ENCODE data around the gene TMEM43.

TMEM43 gene

DNA sequence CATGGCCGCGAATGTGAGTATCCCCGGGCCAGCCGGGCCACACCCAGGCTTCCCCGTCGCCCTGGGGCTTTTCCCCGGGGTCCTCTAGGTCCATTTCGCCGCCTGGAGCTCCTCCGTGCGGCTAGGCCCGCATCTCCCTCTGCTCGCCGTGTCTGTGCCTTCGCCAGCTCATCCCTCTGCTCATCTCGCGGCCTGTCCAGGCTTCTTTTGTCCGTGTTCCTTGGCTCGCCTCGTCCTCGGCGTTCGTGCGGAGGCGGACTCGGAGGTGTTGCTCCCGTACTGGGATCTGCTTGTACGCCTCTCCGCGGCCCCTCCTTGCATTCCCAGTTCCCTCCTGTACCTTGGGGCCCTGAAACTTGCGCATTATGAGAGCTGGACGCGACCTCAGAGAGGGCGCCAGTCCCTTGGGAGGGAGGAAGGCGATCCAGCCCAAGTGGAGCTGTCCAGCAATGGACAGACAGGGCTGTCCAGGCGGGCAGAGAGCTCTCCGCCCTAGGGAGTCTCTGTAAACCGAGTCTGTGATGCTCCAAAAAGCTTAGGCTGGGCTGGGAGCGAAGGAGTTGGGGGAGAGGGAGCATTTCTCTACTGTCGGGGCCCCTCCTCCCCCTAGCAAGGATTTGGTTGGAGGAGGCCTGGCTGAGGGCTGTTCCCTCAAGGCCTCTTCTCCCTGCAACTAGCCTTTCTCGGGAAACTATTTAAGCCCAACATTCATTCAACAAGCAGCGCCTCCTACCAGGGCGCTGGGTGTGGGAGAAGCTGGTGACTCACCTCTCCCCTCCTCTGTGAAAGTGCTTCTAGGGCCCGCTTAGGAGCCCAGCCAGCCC lies 553 bp downstream of the TMEM43 start:
- peak overlapping the region; percentile 92 for H3K4me3 ChIP-seq (ENCODE audit: low read length)
- H3K9ac ChIP-seq (ENCODE audit: low read length) = peak overlapping the region; percentile 81
- peaks cover 23% of the 10 kb centered on the region for H3K4me1 ChIP-seq (ENCODE audit: control insufficient read depth, low read depth, low read length)

DNA sequence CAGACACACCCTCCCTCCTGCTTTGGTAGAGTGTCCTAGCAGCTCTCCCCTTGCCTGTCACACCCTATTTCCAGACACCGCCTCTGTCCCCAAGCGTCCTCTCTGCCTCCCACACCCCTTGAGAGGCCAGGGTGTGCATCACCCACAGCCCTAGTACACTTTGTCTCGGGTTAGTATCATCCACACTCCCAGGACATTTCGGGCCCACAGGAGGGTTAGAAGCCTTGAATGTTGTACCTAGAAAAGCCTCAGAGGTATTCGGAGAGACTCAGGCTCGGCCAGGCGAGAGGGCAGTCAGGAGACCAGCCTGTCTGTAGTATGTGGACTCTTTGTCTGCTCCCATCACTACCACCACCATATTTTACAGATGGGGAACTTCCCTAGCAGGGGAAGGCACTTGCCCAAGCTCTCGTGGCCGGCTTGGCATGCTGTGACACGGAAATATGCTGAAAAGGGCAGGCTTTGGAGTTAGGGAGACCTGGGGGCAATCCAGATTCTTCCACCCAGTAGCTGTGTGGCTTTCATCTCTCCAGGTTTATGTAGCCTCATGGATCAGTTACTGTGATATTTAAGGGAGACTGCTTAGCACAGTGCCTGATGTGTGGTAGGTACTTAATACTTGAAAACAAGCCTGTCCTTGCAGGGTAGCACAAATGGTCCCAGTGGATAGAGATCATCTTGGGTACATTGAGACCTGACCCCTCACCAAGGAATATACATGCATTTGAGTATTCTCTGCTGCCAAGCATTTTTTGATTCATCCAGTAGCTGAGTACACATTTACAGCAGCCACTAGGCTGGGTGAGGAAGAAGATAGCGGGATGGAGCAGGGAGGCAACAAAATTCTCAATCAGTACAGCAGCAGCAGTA lies 1.4 kb downstream of the TMEM43 start:
- Histone ChIP-seq H3K36me3 (ENCODE audit: control insufficient read depth, low read depth, low read length) (peaks cover 17% of the 10 kb centered on the region), H3K9me3 (ENCODE audit: control insufficient read depth, low read depth, low read length) (no peaks in the 10 kb centered on the region), H3K9ac (ENCODE audit: low read length) (no peak overlapping the region), H3K27ac (ENCODE audit: low read length) (no peak overlapping the region), H3K4me1 (ENCODE audit: control insufficient read depth, low read depth, low read length) (peaks cover 23% of the 10 kb centered on the region), H3K27me3 (ENCODE audit: control insufficient read depth, insufficient read depth, low read length) (no peaks in the 10 kb centered on the region), H3K4me3 (ENCODE audit: low read length) (peak overlapping the region; percentile 92)

More for the DNA sequence above, 553 bp downstream of the TMEM43 start:
- Histone ChIP-seq H3K27ac (ENCODE audit: low read length) (peak overlapping the region; percentile 41), H3K9me3 (ENCODE audit: control insufficient read depth, low read depth, low read length) (no peaks in the 10 kb centered on the region), H3K27me3 (ENCODE audit: control insufficient read depth, insufficient read depth, low read length) (no peaks in the 10 kb centered on the region), H3K36me3 (ENCODE audit: control insufficient read depth, low read depth, low read length) (peaks cover 9% of the 10 kb centered on the region)

DNA sequence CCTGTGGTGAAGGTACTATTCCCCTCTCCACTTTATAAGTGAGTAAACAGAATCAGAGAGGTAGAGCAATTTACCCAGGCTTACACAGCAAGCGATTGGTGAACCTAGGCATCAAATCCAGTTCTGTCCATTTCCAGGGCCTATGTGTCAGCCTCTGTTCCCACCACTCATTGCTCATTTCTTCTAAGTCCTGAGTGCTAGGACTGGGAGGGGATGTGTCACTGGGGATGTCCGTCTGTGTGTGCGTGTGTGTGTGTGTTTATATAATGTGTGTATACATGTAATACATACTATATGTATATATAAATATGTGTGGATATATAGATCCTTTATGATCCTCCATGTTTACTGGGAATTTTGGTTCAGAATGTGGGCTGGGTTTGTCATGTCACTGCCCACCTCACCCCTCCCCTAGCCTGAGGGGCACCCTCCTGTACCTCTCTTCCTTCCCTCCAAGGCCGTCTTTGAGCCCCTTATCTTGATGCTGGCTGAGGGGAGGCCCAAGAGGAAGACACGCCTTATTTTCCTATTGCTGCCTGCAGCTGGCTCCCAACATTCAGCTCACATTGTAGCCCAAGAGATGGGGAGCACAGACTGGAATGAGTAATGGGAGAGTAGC lies 2.1 kb downstream of the TMEM43 start:
- H3K9ac ChIP-seq (ENCODE audit: low read length) = no peak overlapping the region
- no peaks in the 10 kb centered on the region for H3K9me3 ChIP-seq (ENCODE audit: control insufficient read depth, low read depth, low read length)
- H3K27ac ChIP-seq (ENCODE audit: low read length) = no peak overlapping the region
- H3K36me3 ChIP-seq (ENCODE audit: control insufficient read depth, low read depth, low read length) = peaks cover 20% of the 10 kb centered on the region
- H3K4me3 ChIP-seq (ENCODE audit: low read length) = no peak overlapping the region
- H3K4me1 ChIP-seq (ENCODE audit: control insufficient read depth, low read depth, low read length) = peaks cover 22% of the 10 kb centered on the region
- H3K27me3 ChIP-seq (ENCODE audit: control insufficient read depth, insufficient read depth, low read length) = no peaks in the 10 kb centered on the region

DNA sequence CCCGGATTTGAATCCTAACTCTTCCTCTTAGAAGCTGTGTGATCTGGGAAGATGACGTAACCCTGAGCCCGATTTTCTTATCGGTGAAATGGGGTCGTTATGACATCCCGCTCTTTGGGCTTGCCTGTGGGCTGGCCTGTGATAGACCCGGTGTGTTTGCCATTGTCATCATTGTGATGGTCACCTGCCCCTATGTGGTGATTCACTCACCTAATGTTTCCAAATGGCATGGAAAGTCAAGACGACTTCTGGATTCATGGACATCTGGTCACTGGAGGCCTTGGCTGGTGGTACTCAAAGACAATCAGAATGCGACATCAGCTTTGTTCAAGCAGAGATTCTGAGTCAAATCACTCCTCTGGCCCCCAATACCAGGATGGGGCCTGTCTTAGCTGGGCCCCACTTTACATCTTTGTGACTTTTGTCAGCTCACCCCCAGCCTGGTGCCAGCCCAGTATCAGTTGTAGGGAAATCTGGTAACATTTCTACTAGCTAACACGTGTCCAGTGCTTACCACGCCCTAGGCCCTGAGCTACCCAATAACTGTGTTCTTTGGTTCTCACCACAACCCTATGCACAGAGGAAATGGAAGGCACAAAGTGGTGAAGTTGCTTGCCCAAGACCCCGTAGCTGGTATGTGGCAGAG lies 2.8 kb downstream of the TMEM43 start:
- Histone ChIP-seq H3K4me3 (ENCODE audit: low read length) (no peak overlapping the region), H3K27ac (ENCODE audit: low read length) (no peak overlapping the region), H3K27me3 (ENCODE audit: control insufficient read depth, insufficient read depth, low read length) (no peaks in the 10 kb centered on the region), H3K9me3 (ENCODE audit: control insufficient read depth, low read depth, low read length) (no peaks in the 10 kb centered on the region), H3K4me1 (ENCODE audit: control insufficient read depth, low read depth, low read length) (peaks cover 16% of the 10 kb centered on the region), H3K9ac (ENCODE audit: low read length) (no peak overlapping the region), H3K36me3 (ENCODE audit: control insufficient read depth, low read depth, low read length) (peaks cover 23% of the 10 kb centered on the region)

DNA sequence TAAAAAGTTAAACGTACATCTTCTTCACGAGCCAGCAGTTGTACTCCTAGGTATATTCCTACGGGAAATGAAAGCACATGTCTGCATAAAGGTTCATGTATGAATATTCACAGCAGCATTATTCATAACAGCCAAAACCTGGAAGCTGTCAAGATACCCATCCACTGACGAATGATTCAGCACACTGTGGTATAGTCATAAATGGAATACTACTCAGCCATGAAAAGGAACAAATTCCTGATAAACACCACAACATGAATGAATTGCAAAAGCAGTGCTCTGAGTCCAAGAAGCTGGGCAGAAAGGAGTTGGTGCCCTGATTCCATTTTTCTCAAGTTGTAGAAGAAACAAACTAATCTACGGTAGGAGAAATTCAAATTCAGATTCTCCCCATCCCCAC lies 3.9 kb downstream of the TMEM43 start:
- Histone ChIP-seq H3K27me3 (ENCODE audit: control insufficient read depth, insufficient read depth, low read length) (no peaks in the 10 kb centered on the region), H3K9me3 (ENCODE audit: control insufficient read depth, low read depth, low read length) (no peaks in the 10 kb centered on the region), H3K9ac (ENCODE audit: low read length) (no peak overlapping the region), H3K36me3 (ENCODE audit: control insufficient read depth, low read depth, low read length) (peaks cover 34% of the 10 kb centered on the region), H3K4me3 (ENCODE audit: low read length) (no peak overlapping the region), H3K27ac (ENCODE audit: low read length) (no peak overlapping the region), H3K4me1 (ENCODE audit: control insufficient read depth, low read depth, low read length) (peaks cover 6% of the 10 kb centered on the region)

DNA sequence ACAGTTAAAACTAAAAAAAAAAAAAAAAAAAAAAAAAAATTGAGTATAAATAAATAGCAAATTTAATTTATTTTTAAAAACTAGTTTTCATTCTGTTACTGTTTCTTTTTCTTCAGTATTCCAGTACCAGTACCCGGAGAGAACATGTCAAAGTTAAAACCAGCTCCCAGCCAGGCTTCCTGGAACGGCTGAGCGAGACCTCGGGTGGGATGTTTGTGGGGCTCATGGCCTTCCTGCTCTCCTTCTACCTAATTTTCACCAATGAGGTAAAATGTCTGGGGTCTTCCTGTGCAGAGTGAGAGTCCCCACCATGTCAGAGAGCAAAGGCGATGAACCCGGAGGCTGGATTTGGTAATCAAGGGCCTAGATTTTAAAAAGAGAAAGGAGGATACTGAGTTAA lies 4.4 kb downstream of the TMEM43 start:
- H3K27ac ChIP-seq (ENCODE audit: low read length) = no peak overlapping the region
- H3K9ac ChIP-seq (ENCODE audit: low read length) = no peak overlapping the region
- no peaks in the 10 kb centered on the region for H3K27me3 ChIP-seq (ENCODE audit: control insufficient read depth, insufficient read depth, low read length)
- H3K9me3 ChIP-seq (ENCODE audit: control insufficient read depth, low read depth, low read length) = no peaks in the 10 kb centered on the region
- peaks cover 39% of the 10 kb centered on the region for H3K36me3 ChIP-seq (ENCODE audit: control insufficient read depth, low read depth, low read length)
- peaks cover 3% of the 10 kb centered on the region for H3K4me1 ChIP-seq (ENCODE audit: control insufficient read depth, low read depth, low read length)
- no peak overlapping the region for H3K4me3 ChIP-seq (ENCODE audit: low read length)

DNA sequence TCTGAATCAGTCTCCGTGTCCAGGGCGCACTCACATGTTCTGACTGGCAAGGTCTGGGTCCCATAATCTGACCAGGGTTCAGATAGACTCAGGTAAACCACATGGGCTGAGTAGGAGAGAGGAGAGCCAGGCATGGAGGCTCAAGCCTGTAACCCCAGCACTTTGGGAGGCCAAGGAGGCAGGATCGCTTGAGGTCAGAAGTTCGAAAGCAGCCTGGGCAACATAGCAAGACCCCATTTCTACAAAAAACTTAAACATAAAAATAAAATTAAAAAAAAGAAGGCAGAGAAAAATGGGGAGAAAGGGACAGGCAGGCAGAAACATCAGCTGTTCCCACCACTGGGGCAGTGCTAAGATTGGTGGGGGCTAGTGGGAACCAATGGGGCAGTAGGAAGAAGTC lies 5.4 kb downstream of the TMEM43 start:
- Histone ChIP-seq H3K9ac (ENCODE audit: low read length) (no peak overlapping the region), H3K27ac (ENCODE audit: low read length) (no peak overlapping the region), H3K36me3 (ENCODE audit: control insufficient read depth, low read depth, low read length) (peaks cover 49% of the 10 kb centered on the region), H3K4me3 (ENCODE audit: low read length) (no peak overlapping the region), H3K9me3 (ENCODE audit: control insufficient read depth, low read depth, low read length) (no peaks in the 10 kb centered on the region), H3K4me1 (ENCODE audit: control insufficient read depth, low read depth, low read length) (peaks cover 3% of the 10 kb centered on the region), H3K27me3 (ENCODE audit: control insufficient read depth, insufficient read depth, low read length) (no peaks in the 10 kb centered on the region)

DNA sequence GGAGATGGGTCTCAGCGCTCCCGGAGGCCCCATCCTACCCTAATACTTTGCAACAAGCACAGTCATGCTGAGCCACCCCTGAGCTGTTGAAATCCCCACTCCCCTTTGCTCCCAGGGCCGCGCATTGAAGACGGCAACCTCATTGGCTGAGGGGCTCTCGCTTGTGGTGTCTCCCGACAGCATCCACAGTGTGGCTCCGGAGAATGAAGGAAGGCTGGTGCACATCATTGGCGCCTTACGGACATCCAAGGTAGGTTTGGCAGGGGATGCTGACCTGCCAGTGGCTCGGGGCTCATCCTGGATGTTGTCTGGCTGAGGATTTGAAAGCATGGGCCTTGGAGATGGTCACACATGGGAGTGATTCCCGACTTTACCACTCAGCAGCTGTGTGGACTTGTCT lies 5.9 kb downstream of the TMEM43 start:
- Histone ChIP-seq H3K27ac (ENCODE audit: low read length) (no peak overlapping the region), H3K9ac (ENCODE audit: low read length) (no peak overlapping the region), H3K27me3 (ENCODE audit: control insufficient read depth, insufficient read depth, low read length) (no peaks in the 10 kb centered on the region), H3K4me1 (ENCODE audit: control insufficient read depth, low read depth, low read length) (peaks cover 3% of the 10 kb centered on the region), H3K9me3 (ENCODE audit: control insufficient read depth, low read depth, low read length) (no peaks in the 10 kb centered on the region), H3K36me3 (ENCODE audit: control insufficient read depth, low read depth, low read length) (peaks cover 53% of the 10 kb centered on the region), H3K4me3 (ENCODE audit: low read length) (no peak overlapping the region)

DNA sequence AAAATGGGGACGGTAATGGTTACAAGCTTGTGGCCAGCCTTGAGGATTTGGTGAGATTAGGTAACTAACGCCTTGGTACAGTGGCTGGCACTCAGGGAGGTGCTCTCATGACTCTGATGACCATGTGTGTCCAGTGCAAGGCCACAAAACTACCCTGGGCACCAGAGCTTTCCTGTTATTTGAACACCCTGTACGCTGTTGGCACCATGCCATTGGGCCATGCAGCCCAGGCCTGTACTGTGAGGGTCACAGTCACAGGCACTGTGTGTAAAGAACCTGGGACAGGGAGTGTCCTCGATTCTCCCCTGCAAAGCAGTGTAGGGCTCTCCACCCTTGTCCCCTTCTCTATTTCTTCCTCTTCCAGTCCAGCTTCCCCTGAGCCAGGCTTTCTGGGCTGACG lies 6.3 kb downstream of the TMEM43 start:
- Histone ChIP-seq H3K27ac (ENCODE audit: low read length) (no peak overlapping the region), H3K4me3 (ENCODE audit: low read length) (no peak overlapping the region), H3K9ac (ENCODE audit: low read length) (no peak overlapping the region), H3K9me3 (ENCODE audit: control insufficient read depth, low read depth, low read length) (no peaks in the 10 kb centered on the region), H3K4me1 (ENCODE audit: control insufficient read depth, low read depth, low read length) (peaks cover 2% of the 10 kb centered on the region), H3K36me3 (ENCODE audit: control insufficient read depth, low read depth, low read length) (peaks cover 58% of the 10 kb centered on the region), H3K27me3 (ENCODE audit: control insufficient read depth, insufficient read depth, low read length) (no peaks in the 10 kb centered on the region)

DNA sequence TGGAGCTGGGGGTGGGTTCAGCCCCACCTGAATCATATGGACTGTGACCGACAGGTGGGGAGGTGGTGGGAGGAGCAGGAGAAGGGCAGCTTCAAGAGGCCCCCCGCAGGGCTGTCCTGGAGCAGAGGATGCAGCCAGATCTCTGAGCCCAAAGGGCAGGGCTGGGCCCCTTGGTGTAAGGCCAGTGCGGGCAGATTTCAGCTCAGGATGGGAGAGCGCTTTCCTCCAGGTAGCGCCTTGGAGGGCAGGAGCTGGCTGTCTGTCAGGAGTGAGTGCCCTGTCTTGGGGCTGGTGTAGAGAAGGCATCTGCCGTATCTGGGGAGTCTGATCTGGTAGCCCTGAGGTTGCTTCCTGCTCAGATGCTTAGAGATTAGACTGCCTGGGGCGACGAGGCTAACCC lies 7.3 kb downstream of the TMEM43 start:
- Histone ChIP-seq H3K4me3 (ENCODE audit: low read length) (no peak overlapping the region), H3K36me3 (ENCODE audit: control insufficient read depth, low read depth, low read length) (peaks cover 60% of the 10 kb centered on the region), H3K9ac (ENCODE audit: low read length) (no peak overlapping the region), H3K4me1 (ENCODE audit: control insufficient read depth, low read depth, low read length) (no peaks in the 10 kb centered on the region), H3K9me3 (ENCODE audit: control insufficient read depth, low read depth, low read length) (no peaks in the 10 kb centered on the region), H3K27ac (ENCODE audit: low read length) (no peak overlapping the region), H3K27me3 (ENCODE audit: control insufficient read depth, insufficient read depth, low read length) (no peaks in the 10 kb centered on the region)

DNA sequence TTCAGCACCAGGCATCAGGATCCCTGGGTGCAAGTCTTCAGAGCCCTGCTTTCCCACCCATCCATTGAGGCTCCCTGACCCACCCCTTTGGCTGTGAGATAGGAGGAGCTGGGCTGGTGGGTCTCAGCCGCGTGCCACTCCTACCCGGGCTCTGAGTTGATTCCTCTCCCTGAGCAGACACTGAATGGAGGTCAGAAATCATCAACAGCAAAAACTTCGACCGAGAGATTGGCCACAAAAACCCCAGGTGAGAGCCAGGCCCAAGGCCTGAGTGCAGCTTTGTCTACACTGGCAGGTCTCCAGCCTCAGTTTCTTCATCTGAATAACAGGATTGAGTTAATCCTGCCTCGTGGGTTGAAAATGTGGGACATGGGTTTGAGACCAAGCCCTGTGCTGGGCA lies 7.8 kb downstream of the TMEM43 start:
- Histone ChIP-seq H3K4me1 (ENCODE audit: control insufficient read depth, low read depth, low read length) (no peaks in the 10 kb centered on the region), H3K4me3 (ENCODE audit: low read length) (no peak overlapping the region), H3K9me3 (ENCODE audit: control insufficient read depth, low read depth, low read length) (no peaks in the 10 kb centered on the region), H3K27me3 (ENCODE audit: control insufficient read depth, insufficient read depth, low read length) (no peaks in the 10 kb centered on the region), H3K36me3 (ENCODE audit: control insufficient read depth, low read depth, low read length) (peaks cover 61% of the 10 kb centered on the region), H3K9ac (ENCODE audit: low read length) (no peak overlapping the region), H3K27ac (ENCODE audit: low read length) (no peak overlapping the region)
